Measurements from ENCODE around the gene PPP3CB. TPM values are rescaled to one million over a fixed set of nuclear protein-coding genes. Genes with fewer than 3 reads are reported as not detected.
"Not testable (repeated sequence)": the region's sequence is repeated elsewhere in the genome, so short reads cannot be mapped to it uniquely, and the experiment has no call there.

PPP3CB gene
- total RNA-seq, 2 donors from 2014 or later: 47.7 to 51.0 TPM

- no peak overlapping the region for H3K27ac Mint-ChIP-seq
- H3K27me3 Mint-ChIP-seq: no peaks in the 10 kb centered on the region
These were observed 96.8 kb downstream of the PPP3CB start for GRCh38 chr10:73399063-73399462.

GRCh38 chr10:73398024-73398423 lies 97.8 kb downstream of the PPP3CB start:
- DNase-seq (ENCODE audit: low spot score): no peak
- no peak overlapping the region for H3K4me3 Mint-ChIP-seq
- no peaks in the 10 kb centered on the region for H3K9me3 Mint-ChIP-seq
- peaks cover 12% of the 10 kb centered on the region for H3K36me3 Mint-ChIP-seq
- H3K4me1 Mint-ChIP-seq (ENCODE audit: low read depth in 2 of 2): peaks cover 0 to 11% of the 10 kb centered on the region in 2 donors
- H3K27me3 Mint-ChIP-seq: no peaks in the 10 kb centered on the region
- H3K27ac Mint-ChIP-seq: no peak overlapping the region
- ATAC-seq: no peak

More at GRCh38 chr10:73399063-73399462, 96.8 kb downstream of the PPP3CB start:
- Mint-ChIP-seq H3K4me3 (no peak overlapping the region), H3K4me1 (ENCODE audit: low read depth in 2 of 2) (peaks cover 0 to 16% of the 10 kb centered on the region in 2 donors), H3K36me3 (peaks cover 7% of the 10 kb centered on the region), H3K9me3 (no peaks in the 10 kb centered on the region)
- ATAC-seq (no peak), DNase-seq (ENCODE audit: low spot score) (no peak)

- DNase-seq (ENCODE audit: low spot score); H3K4me3 Mint-ChIP-seq; H3K4me1 Mint-ChIP-seq (ENCODE audit: low read depth in 2 of 2); ATAC-seq; H3K9me3 Mint-ChIP-seq; H3K27me3 Mint-ChIP-seq; H3K27ac Mint-ChIP-seq: not testable (repeated sequence)
- peaks cover 21% of the 10 kb centered on the region for H3K36me3 Mint-ChIP-seq
These were observed 101.5 kb downstream of the PPP3CB start for GRCh38 chr10:73394325-73394724.

GRCh38 chr10:73388228-73388627 lies 107.6 kb downstream of the PPP3CB start:
- H3K36me3 Mint-ChIP-seq: peaks cover 19% of the 10 kb centered on the region
- H3K27ac Mint-ChIP-seq: no peak overlapping the region
- no peaks in the 10 kb centered on the region for H3K27me3 Mint-ChIP-seq
- ATAC-seq (no peak), DNase-seq (ENCODE audit: low spot score) (no peak)
- H3K4me1 Mint-ChIP-seq (ENCODE audit: low read depth in 2 of 2): no peaks in the 10 kb centered on the region
- H3K4me3 Mint-ChIP-seq: no peak overlapping the region
- H3K9me3 Mint-ChIP-seq: no peaks in the 10 kb centered on the region

GRCh38 chr10:73386583-73386982 lies 109.2 kb downstream of the PPP3CB start:
- DNase-seq (ENCODE audit: low spot score) (no peak), ATAC-seq (no peak)
- Mint-ChIP-seq H3K4me1 (ENCODE audit: low read depth in 2 of 2) (no peaks in the 10 kb centered on the region), H3K27ac (no peak overlapping the region), H3K9me3 (no peaks in the 10 kb centered on the region), H3K27me3 (no peaks in the 10 kb centered on the region), H3K36me3 (peaks cover 21% of the 10 kb centered on the region), H3K4me3 (no peak overlapping the region)

Other genes starting within 250 kb of the PPP3CB start
- gene DNAJC9, start 248.8 kb downstream of the PPP3CB start, total RNA-seq: 10 to 100 TPM; 38.8 to 68.9 TPM
- gene MRPS16, start 243.4 kb downstream of the PPP3CB start, total RNA-seq: 100 to 1,000 TPM in 1 of 2 donors, 10 to 100 TPM in 1; 83.1 to 118 TPM
- gene CFAP70, start 137.2 kb downstream of the PPP3CB start, total RNA-seq: 1 to 10 TPM in 1 of 2 donors, under 1 TPM in 1; 0.50 to 1.5 TPM
- gene ANXA7, start 82.0 kb downstream of the PPP3CB start, total RNA-seq: 100 to 1,000 TPM; 104 to 123 TPM
- 1 to 10 TPM; 4.4 to 8.5 TPM for gene MSS51, start 62.5 kb downstream of the PPP3CB start, total RNA-seq
- 10 to 100 TPM in 1 of 2 donors, 1 to 10 TPM in 1; 9.3 to 18.1 TPM for gene USP54, start 95.3 kb upstream of the PPP3CB start, total RNA-seq
- not detected for gene MYOZ1, start 145.4 kb upstream of the PPP3CB start, total RNA-seq
- gene SYNPO2L, start 160.0 kb upstream of the PPP3CB start, total RNA-seq: not detected
- gene AGAP5, start 202.1 kb upstream of the PPP3CB start, total RNA-seq: 10 to 100 TPM in 1 of 2 donors, 1 to 10 TPM in 1; 9.8 to 26.0 TPM
- gene SEC24C, start 248.3 kb upstream of the PPP3CB start, total RNA-seq: 100 to 1,000 TPM; 152 to 172 TPM